MG63 (cell line): ENCODE results near the gene BTNL8. TPM values are rescaled to one million over a fixed set of nuclear protein-coding genes. Genes with fewer than 3 reads are reported as not detected.
A peak's percentile ranks its signal among the peaks of the same experiment; 100 is the strongest.
"Not testable (repeated sequence)": the region's sequence is repeated elsewhere in the genome, so short reads cannot be mapped to it uniquely, and the experiment has no call there.

ENCODE experiments used
- DNase-seq: peaks from one replicate; pipeline ENCODE4 v3.0.0-alpha.2; 2020
- H3K27me3 ChIP-seq: fragments of 250-450 bp; sonication (Bioruptor Pico); 2 replicates; pipeline ENCODE4 v1.5.1; 2020; ENCODE audit warnings: mild to moderate bottlenecking, moderate library complexity
- H3K36me3 ChIP-seq: fragments of 250-450 bp; sonication (Bioruptor Pico); 2 replicates; pipeline ENCODE4 v1.5.1; 2020; ENCODE audit warnings: mild to moderate bottlenecking, moderate library complexity
- H3K4me3 ChIP-seq: fragments of 250-450 bp; sonication (Bioruptor Pico); 2 replicates; pipeline ENCODE4 v1.5.1; 2020; ENCODE audit warnings: mild to moderate bottlenecking, moderate library complexity
- H3K9me3 ChIP-seq: fragments of 250-450 bp; sonication (Bioruptor Pico); 2 replicates; pipeline ENCODE4 v1.5.1; 2020; ENCODE audit warnings: mild to moderate bottlenecking, moderate library complexity
- total RNA-seq: library from RNA; depleted of rRNA; stranded (reverse); fragments of >200 nt; shearing (Covaris generic); gene quantifications from 2 replicates; pipeline ENCODE4 v1.2.3, GENCODE V29; 2014; ENCODE audit warnings: low replicate concordance

BTNL8 gene
- total RNA-seq, 1 experiment from 2014 or later: not detected

GRCh38 chr5:180870276-180871068, 28.5 kb upstream of the BTNL8 start:
- no peaks in the 10 kb centered on the region; the same call in 1 of the 2 replicates for H3K27me3 ChIP-seq
- H3K4me3 ChIP-seq: no peak overlapping the region
- DNase-seq: no peak
- no peaks in the 10 kb centered on the region for H3K36me3 ChIP-seq
- peaks cover 2% of the 10 kb centered on the region; the same call in 1 of the 2 replicates for H3K9me3 ChIP-seq

- DNase-seq: no peak
- H3K27me3 ChIP-seq: no peaks in the 10 kb centered on the region
- H3K36me3 ChIP-seq: no peaks in the 10 kb centered on the region
- H3K4me3 ChIP-seq: no peak overlapping the region
- H3K9me3 ChIP-seq: peaks cover 2% of the 10 kb centered on the region; the same call in 1 of the 2 replicates
Observed at GRCh38 chr5:180872419-180872818, 26.5 kb upstream of the BTNL8 start.

DNA sequence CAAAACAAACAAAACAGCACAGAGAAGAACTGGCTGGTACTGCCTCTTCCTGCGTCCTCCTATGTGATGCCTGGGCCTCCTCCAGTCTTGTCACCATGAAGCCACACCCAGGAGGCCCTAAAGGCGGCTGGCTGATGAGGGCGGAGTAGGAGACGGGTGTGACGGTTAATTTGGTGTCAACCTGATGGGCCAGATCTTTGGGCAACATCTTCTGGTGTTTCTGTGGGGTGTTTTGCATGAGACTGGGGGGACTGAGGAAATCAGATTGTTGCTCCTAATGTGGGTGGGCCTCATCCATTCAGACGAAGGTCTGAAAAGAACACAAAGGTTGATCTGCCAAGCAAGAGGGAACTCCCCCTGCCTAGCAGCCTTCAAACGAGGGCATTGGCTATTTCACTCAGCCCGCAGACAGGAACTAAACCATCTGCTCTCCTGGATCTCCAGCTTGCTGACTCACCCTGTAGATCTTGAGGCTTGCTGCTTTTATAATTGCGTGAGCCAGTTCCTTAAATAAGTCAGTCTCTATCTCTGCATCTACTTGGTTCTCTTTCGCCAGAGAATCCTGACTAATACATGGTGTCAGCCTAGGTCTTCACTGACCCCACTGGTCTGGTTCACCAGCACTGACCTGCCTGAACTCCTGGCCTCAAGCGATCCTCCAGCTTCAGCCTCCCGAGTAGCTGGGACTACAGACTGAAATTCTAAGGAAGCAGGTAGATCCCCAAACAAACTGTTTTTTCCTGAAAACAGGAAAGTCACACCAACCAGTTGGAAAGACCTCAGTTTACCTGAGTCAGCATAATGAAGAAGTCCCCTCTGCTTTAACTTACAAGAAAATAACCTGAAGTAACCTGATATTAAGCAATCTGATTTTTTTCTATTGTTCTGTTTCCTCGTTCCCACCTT, 25.1 kb upstream of the BTNL8 start:
- no peak overlapping the region for H3K4me3 ChIP-seq
- peaks cover 2% of the 10 kb centered on the region; the same call in 1 of the 2 replicates for H3K9me3 ChIP-seq
- H3K36me3 ChIP-seq: no peaks in the 10 kb centered on the region
- DNase-seq: peak; percentile 36
- H3K27me3 ChIP-seq: peaks cover 4% of the 10 kb centered on the region; the same call in 1 of the 2 replicates

- no peaks in the 10 kb centered on the region for H3K36me3 ChIP-seq
- DNase-seq: no peak
- peaks cover 2% of the 10 kb centered on the region; the same call in 1 of the 2 replicates for H3K9me3 ChIP-seq
- H3K4me3 ChIP-seq: no peak overlapping the region
- H3K27me3 ChIP-seq: peaks cover 9% of the 10 kb centered on the region
Observed at GRCh38 chr5:180874804-180875582, 24.0 kb upstream of the BTNL8 start.

- Histone ChIP-seq H3K36me3 (no peaks in the 10 kb centered on the region), H3K4me3 (no peak overlapping the region), H3K9me3 (peaks cover 4% of the 10 kb centered on the region; the same call in 1 of the 2 replicates), H3K27me3 (peaks cover 9% of the 10 kb centered on the region)
- no peak for DNase-seq
Observed at GRCh38 chr5:180875860-180876426, 23.0 kb upstream of the BTNL8 start.

DNA sequence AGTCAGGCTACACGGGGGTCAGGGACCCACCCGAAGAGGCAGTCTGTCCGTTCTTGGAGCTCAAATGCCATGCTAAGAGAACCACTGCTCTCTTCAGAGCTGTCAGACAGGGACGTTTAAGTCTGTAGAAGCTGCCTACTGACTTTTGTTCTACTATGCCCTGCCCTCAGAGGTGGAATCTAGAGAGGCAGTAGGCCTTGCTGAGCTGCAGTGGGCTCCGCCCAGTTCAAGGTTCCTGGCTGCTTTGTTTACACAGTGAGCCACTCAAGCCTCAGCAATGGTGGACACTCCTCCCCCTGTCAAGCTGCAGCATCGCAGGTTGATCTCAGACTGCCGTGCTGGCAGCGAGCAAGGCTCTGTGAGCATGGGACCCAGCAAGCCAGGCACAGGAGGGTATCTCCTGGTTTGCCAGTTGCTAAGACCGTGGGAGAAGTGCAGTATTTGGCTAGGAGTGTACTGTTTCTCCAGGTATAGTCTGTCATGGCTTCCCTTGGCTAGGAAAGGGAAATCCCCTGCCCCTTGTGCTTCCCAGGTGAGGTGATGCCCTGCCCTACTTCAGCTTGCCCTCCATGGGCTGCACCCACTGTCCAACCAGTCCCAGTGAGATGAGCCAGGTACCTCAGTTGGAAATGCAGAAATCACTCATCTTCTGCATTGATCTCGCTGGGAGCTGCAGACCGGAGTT, 13.0 kb upstream of the BTNL8 start:
- DNase-seq, H3K9me3 ChIP-seq, H3K36me3 ChIP-seq: not testable (repeated sequence)

GRCh38 chr5:180889381-180889780, 9.6 kb upstream of the BTNL8 start:
- Histone ChIP-seq H3K4me3 (no peak overlapping the region), H3K36me3 (no peaks in the 10 kb centered on the region), H3K9me3 (no peaks in the 10 kb centered on the region)

More for the DNA sequence above, 13.0 kb upstream of the BTNL8 start:
- peaks cover 31% of the 10 kb centered on the region for H3K27me3 ChIP-seq
- not testable (repeated sequence) for H3K4me3 ChIP-seq

DNA sequence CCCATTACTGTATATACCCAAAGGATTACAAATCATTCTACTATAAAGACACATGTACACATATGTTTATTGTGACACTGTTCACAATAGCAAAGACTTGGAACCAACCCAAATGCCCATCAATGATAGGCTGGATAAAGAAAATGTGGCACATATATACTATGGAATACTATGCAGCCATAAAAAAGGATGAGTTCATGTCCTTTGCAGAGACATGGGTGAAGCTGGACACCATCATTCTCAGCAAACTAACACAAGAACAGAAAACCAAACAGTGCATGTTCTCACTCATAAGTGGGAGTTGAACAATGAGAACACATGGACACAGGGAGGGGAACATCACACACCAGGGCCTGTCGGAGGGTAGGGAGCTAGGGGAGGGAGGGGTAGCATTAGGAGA, 3.6 kb upstream of the BTNL8 start:
- not testable (repeated sequence) for H3K4me3 ChIP-seq, DNase-seq, H3K36me3 ChIP-seq, H3K9me3 ChIP-seq
- peaks cover 20% of the 10 kb centered on the region for H3K27me3 ChIP-seq

More at GRCh38 chr5:180889381-180889780, 9.6 kb upstream of the BTNL8 start:
- peaks cover 32% of the 10 kb centered on the region for H3K27me3 ChIP-seq
- DNase-seq: no peak

GRCh38 chr5:180900178-180900577, 1.2 kb downstream of the BTNL8 start:
- DNase-seq: no peak
- Histone ChIP-seq H3K27me3 (no peaks in the 10 kb centered on the region; the same call in 1 of the 2 replicates), H3K9me3 (no peaks in the 10 kb centered on the region), H3K4me3 (no peak overlapping the region), H3K36me3 (no peaks in the 10 kb centered on the region)

- Histone ChIP-seq H3K4me3 (no peak overlapping the region), H3K36me3 (no peaks in the 10 kb centered on the region), H3K9me3 (peaks cover 3% of the 10 kb centered on the region), H3K27me3 (no peaks in the 10 kb centered on the region; the same call in 1 of the 2 replicates)
- DNase-seq: no peak
Observed at GRCh38 chr5:180901319-180902009, 2.5 kb downstream of the BTNL8 start.

- H3K27me3 ChIP-seq: peaks cover 2% of the 10 kb centered on the region; the same call in 1 of the 2 replicates
- no peak overlapping the region for H3K4me3 ChIP-seq
- DNase-seq: no peak
- H3K36me3 ChIP-seq: no peaks in the 10 kb centered on the region
- peaks cover 3% of the 10 kb centered on the region for H3K9me3 ChIP-seq
Observed at GRCh38 chr5:180908400-180908799, 9.4 kb downstream of the BTNL8 start.

DNA sequence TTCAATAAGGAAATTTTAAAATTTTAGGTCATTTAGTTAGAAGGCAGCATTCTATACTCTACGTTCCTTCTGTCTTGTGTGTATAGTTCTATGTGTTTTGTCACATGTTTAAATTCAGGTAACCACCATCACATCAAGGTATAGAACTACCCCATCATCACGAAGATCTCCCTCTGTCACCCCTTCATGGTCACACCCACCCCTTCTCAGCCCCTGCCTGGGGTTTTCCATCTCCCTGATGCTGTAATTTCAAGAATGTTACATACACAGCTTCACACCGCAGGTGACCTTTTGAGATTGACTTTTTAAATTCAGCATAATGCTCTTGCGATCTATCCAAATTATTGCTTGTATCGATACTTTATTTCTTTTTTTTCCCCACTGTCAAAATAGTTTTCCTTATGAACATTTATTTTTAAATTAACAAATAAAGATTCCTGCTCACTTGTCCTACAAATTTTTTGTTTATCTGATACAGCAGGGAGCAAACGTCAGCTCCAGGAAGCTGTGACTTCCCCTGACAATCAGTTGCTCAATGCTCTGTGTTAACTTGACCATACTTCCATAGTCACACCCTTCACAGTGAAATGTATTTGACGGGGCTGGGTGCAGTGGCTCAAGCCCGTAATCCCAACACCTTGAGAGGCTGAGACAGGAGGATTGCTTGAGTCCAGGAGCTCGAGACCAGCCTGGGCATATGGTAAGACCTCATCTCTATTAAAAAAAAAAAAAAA, 10.2 kb downstream of the BTNL8 start:
- Histone ChIP-seq H3K4me3 (no peak overlapping the region), H3K36me3 (no peaks in the 10 kb centered on the region), H3K9me3 (peaks cover 3% of the 10 kb centered on the region), H3K27me3 (peaks cover 2% of the 10 kb centered on the region; the same call in 1 of the 2 replicates)
- DNase-seq: no peak

GRCh38 chr5:180909782-180910181, 10.8 kb downstream of the BTNL8 start:
- DNase-seq: no peak
- H3K4me3 ChIP-seq: no peak overlapping the region
- peaks cover 2% of the 10 kb centered on the region; the same call in 1 of the 2 replicates for H3K27me3 ChIP-seq
- H3K36me3 ChIP-seq: no peaks in the 10 kb centered on the region
- peaks cover 3% of the 10 kb centered on the region for H3K9me3 ChIP-seq

GRCh38 chr5:180910182-180910581, 11.2 kb downstream of the BTNL8 start:
- DNase-seq: no peak
- Histone ChIP-seq H3K9me3 (peaks cover 3% of the 10 kb centered on the region), H3K36me3 (no peaks in the 10 kb centered on the region), H3K4me3 (no peak overlapping the region), H3K27me3 (peaks cover 2% of the 10 kb centered on the region; the same call in 1 of the 2 replicates)
